ENCODE measurements around the gene PLPPR3. TPM values are rescaled to one million over a fixed set of nuclear protein-coding genes. Genes with fewer than 3 reads are reported as not detected.

The PLPPR3 gene
- total and polyA plus RNA-seq, 9 of the 15 experiments (the other 6 are each of a cell fraction or from before 2014, with no cell fraction given): 0.01 to 48.2 (median 8.6) TPM

DNA sequence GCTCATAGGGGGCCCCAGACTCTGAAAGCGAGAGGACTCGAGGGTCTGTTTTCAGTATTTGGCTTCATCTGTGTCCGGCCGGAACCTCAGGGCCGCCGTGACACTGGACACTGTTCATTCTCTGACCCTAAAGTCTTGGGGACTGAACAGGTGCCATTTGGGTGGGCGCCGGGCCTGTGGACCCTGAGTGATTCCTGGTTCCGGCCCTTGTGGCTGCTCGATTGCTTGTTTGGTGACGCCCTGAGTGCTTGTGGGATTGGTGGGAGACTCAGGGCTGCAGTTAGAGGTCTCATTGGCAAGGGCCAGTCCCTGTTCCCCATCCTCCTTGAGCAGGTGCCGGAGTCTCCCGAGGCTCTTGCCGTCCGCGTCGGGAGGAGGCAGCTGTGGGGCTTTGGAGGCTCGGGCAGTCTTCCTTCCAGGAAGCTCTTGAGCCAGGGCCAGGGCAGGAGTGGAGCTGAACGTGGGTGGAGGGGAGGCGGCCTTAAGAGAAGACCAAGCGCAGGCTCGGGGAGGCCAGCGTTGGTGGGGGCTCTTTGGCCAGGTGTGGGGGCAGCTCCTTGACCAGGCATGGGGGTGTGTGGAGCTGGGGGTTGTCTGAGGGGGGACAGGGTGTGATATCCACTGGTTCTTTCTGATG is 19.8 kb downstream of the PLPPR3 start (continued):
- TF ChIP-seq, protein P1, sequence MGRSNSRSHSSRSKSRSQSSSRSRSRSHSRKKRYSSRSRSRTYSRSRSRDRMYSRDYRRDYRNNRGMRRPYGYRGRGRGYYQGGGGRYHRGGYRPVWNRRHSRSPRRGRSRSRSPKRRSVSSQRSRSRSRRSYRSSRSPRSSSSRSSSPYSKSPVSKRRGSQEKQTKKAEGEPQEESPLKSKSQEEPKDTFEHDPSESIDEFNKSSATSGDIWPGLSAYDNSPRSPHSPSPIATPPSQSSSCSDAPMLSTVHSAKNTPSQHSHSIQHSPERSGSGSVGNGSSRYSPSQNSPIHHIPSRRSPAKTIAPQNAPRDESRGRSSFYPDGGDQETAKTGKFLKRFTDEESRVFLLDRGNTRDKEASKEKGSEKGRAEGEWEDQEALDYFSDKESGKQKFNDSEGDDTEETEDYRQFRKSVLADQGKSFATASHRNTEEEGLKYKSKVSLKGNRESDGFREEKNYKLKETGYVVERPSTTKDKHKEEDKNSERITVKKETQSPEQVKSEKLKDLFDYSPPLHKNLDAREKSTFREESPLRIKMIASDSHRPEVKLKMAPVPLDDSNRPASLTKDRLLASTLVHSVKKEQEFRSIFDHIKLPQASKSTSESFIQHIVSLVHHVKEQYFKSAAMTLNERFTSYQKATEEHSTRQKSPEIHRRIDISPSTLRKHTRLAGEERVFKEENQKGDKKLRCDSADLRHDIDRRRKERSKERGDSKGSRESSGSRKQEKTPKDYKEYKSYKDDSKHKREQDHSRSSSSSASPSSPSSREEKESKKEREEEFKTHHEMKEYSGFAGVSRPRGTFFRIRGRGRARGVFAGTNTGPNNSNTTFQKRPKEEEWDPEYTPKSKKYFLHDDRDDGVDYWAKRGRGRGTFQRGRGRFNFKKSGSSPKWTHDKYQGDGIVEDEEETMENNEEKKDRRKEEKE (IDR thresholded peaks at IDR 0.05; ENCODE audit: borderline replicate concordance in 1 of 2, control insufficient read depth in 1 of 2, low read depth in 2 of 2, low read length in 1 of 2): no peak
- TF ChIP-seq MBD2 (IDR thresholded peaks at IDR 0.05; ENCODE audit: borderline replicate concordance, low read depth) (no peak), NFRKB (IDR thresholded peaks at IDR 0.05; ENCODE audit: low read depth) (no peak), ILF3 (IDR thresholded peaks at IDR 0.05; ENCODE audit: borderline replicate concordance) (no peak)
- TF ChIP-seq, protein P2, sequence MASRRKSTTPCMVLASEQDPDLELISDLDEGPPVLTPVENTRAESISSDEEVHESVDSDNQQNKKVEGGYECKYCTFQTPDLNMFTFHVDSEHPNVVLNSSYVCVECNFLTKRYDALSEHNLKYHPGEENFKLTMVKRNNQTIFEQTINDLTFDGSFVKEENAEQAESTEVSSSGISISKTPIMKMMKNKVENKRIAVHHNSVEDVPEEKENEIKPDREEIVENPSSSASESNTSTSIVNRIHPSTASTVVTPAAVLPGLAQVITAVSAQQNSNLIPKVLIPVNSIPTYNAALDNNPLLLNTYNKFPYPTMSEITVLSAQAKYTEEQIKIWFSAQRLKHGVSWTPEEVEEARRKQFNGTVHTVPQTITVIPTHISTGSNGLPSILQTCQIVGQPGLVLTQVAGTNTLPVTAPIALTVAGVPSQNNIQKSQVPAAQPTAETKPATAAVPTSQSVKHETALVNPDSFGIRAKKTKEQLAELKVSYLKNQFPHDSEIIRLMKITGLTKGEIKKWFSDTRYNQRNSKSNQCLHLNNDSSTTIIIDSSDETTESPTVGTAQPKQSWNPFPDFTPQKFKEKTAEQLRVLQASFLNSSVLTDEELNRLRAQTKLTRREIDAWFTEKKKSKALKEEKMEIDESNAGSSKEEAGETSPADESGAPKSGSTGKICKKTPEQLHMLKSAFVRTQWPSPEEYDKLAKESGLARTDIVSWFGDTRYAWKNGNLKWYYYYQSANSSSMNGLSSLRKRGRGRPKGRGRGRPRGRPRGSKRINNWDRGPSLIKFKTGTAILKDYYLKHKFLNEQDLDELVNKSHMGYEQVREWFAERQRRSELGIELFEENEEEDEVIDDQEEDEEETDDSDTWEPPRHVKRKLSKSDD (conservative IDR thresholded peaks at IDR 0.05; ENCODE audit: low read length): no peak
- TF ChIP-seq, protein P3, sequence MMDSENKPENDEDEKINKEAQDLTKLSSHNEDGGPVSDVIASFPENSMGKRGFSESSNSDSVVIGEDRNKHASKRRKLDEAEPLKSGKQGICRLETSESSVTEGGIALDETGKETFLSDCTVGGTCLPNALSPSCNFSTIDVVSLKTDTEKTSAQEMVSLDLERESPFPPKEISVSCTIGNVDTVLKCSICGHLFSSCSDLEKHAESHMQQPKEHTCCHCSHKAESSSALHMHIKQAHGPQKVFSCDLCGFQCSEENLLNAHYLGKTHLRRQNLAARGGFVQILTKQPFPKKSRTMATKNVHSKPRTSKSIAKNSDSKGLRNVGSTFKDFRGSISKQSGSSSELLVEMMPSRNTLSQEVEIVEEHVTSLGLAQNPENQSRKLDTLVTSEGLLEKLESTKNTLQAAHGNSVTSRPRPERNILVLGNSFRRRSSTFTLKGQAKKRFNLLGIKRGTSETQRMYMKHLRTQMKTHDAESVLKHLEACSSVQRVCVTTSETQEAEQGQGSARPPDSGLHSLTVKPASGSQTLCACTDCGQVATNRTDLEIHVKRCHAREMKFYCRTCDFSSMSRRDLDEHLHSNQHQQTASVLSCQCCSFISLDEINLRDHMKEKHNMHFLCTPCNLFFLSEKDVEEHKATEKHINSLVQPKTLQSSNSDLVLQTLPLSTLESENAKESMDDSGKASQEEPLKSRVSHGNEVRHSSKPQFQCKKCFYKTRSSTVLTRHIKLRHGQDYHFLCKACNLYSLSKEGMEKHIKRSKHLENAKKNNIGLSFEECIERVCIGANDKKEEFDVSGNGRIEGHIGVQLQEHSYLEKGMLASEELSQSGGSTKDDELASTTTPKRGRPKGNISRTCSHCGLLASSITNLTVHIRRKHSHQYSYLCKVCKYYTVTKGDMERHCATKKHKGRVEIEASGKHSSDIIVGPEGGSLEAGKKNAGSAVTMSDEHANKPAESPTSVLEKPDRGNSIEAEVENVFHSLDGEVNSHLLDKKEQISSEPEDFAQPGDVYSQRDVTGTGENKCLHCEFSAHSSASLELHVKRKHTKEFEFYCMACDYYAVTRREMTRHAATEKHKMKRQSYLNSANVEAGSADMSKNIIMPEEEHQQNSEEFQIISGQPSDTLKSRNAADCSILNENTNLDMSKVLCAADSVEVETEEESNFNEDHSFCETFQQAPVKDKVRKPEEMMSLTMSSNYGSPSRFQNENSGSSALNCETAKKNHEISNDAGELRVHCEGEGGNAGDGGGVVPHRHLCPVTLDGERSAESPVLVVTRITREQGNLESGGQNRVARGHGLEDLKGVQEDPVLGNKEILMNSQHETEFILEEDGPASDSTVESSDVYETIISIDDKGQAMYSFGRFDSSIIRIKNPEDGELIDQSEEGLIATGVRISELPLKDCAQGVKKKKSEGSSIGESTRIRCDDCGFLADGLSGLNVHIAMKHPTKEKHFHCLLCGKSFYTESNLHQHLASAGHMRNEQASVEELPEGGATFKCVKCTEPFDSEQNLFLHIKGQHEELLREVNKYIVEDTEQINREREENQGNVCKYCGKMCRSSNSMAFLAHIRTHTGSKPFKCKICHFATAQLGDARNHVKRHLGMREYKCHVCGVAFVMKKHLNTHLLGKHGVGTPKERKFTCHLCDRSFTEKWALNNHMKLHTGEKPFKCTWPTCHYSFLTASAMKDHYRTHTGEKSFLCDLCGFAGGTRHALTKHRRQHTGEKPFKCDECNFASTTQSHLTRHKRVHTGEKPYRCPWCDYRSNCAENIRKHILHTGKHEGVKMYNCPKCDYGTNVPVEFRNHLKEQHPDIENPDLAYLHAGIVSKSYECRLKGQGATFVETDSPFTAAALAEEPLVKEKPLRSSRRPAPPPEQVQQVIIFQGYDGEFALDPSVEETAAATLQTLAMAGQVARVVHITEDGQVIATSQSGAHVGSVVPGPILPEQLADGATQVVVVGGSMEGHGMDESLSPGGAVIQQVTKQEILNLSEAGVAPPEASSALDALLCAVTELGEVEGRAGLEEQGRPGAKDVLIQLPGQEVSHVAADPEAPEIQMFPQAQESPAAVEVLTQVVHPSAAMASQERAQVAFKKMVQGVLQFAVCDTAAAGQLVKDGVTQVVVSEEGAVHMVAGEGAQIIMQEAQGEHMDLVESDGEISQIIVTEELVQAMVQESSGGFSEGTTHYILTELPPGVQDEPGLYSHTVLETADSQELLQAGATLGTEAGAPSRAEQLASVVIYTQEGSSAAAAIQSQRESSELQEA (IDR thresholded peaks at IDR 0.05; ENCODE audit: low read depth): no peak

All from K562 (cell line).